A549 (cell line): ENCODE data around the gene CD164L2. TPM values are rescaled to one million over a fixed set of nuclear protein-coding genes. Genes with fewer than 3 reads are reported as not detected.
"Not testable (repeated sequence)": the region's sequence is repeated elsewhere in the genome, so short reads cannot be mapped to it uniquely, and the experiment has no call there.

Experiments
- ATAC-seq, 2 experiments: fragments of 200-7000 bp in 1 of 2; fragments of >200 bp in 1 of 2; cut with Nextera tagmentation in 1 of 2; cut with Tn5 transposase in 1 of 2; 3 replicates each; pipeline versions ENCODE4 v1.8.0 to v1.9.1; 2018 to 2020; ENCODE audit warnings: mild to moderate bottlenecking in 1 of 2, moderate library complexity in 1 of 2
- CTCF ChIA-PET: fragments of 300-600 bp; sonication (Branson Sonifier 250); formaldehyde crosslinking; extraction: SDS; loops from one replicate; lab custom pipeline; 2021; ENCODE audit warnings: antibody characterized with exemption, inconsistent platforms; lab: Yijun Ruan, JAX
- POLR2A ChIA-PET: fragments of 350-600 bp; formaldehyde crosslinking; extraction: SDS; loops from one replicate; lab custom pipeline; 2021; ENCODE audit warnings: antibody characterized with exemption, inconsistent platforms; lab: Yijun Ruan, JAX
- DNase-seq, 2 experiments: peaks; one replicate each; pipeline versions ENCODE4 v3.0.0 to v3.0.0-alpha.2; 2011 to 2016; ENCODE audit warnings: low read depth in 1 of 2, low spot score in 1 of 2
- FAIRE-seq: peaks from 2 replicates; lab custom pipeline; 2011; peaks lifted over from hg19 to GRCh38; lab: Jason Lieb, UNC
- H3K27ac ChIP-seq, 2 experiments: fragments of >200 bp; sonication (Bioruptor Twin); formaldehyde crosslinking; 3 replicates each; pipeline ENCODE4 v1.5.1; 2016 to 2017
- H3K4me1 ChIP-seq: fragments of >200 bp; sonication (Bioruptor Twin); formaldehyde crosslinking; 3 replicates; pipeline ENCODE4 v1.6.1; 2016
- H3K4me2 ChIP-seq: fragments of >200 bp; sonication (Bioruptor Twin); formaldehyde crosslinking; 3 replicates; pipeline ENCODE4 v1.6.1; 2016
- H3K4me3 ChIP-seq: fragments of >200 bp; sonication (Bioruptor Twin); formaldehyde crosslinking; 3 replicates; pipeline ENCODE4 v1.5.1; 2016
- H3K9me3 ChIP-seq: fragments of >200 bp; sonication (Bioruptor Twin); formaldehyde crosslinking; 3 replicates; pipeline ENCODE4 v1.6.1; 2016
- BHLHE40 ChIP-seq: IDR thresholded peaks from 2 replicates; pipeline ENCODE4 v1.6.1; 2012; ENCODE audit warnings: low read depth, low read length, inconsistent platforms
- CBX2 ChIP-seq: fragments of 200-600 bp; sonication (generic); IDR thresholded peaks from 2 replicates; pipeline ENCODE4 v1.6.1; 2016; ENCODE audit warnings: low read depth, mild to moderate bottlenecking, borderline replicate concordance
- CBX8 ChIP-seq: fragments of 200-600 bp; sonication (generic); IDR thresholded peaks from 2 replicates; pipeline ENCODE4 v1.6.1; 2016
- E2F6 ChIP-seq: IDR thresholded peaks from 2 replicates; pipeline ENCODE4 v1.6.1; 2012; ENCODE audit warnings: low read depth, borderline replicate concordance
- EHF ChIP-seq: fragments of 250-450 bp; sonication (Bioruptor Pico); IDR thresholded peaks from 2 replicates; pipeline ENCODE4 v1.5.0; 2020; ENCODE audit warnings: mild to moderate bottlenecking
- EP300 ChIP-seq, 2 experiments: fragments of >200 bp; sonication (Bioruptor Twin); formaldehyde crosslinking; IDR thresholded peaks; 2 replicates in 1 of 2; 3 replicates in 1 of 2; pipeline ENCODE4 v1.6.1; 2016 to 2017
- FOSL2 ChIP-seq, 2 experiments: fragments of 450-650 bp in 1 of 2; fragments of >200 bp in 1 of 2; sonication (Bioruptor Twin) in 1 of 2; formaldehyde crosslinking; IDR thresholded peaks; 2 replicates each; pipeline versions ENCODE4 v1.5.0 to v1.6.1; 2016 to 2020; ENCODE audit warnings: mild to moderate bottlenecking in 1 of 2, moderate library complexity in 1 of 2
- HOXB13 ChIP-seq: fragments of 250-450 bp; sonication (Bioruptor Pico); IDR thresholded peaks from 2 replicates; pipeline ENCODE4 v1.5.0; 2020; ENCODE audit warnings: low read depth, mild to moderate bottlenecking, moderate library complexity
- JUNB ChIP-seq: fragments of >200 bp; sonication (Bioruptor Twin); formaldehyde crosslinking; IDR thresholded peaks from 2 replicates; pipeline ENCODE4 v1.6.1; 2016
- MAFK ChIP-seq: fragments of 450-650 bp; IDR thresholded peaks from 2 replicates; pipeline ENCODE4 v1.6.1; 2014; ENCODE audit not compliant: partially characterized antibody
- MAZ ChIP-seq: fragments of 150-350 bp; IDR thresholded peaks from 2 replicates; pipeline ENCODE4 v1.6.1; 2014; ENCODE audit warnings: antibody characterized with exemption, low read depth, low read length, borderline replicate concordance
- NPAS2 ChIP-seq: fragments of 250-450 bp; sonication (Bioruptor Pico); IDR thresholded peaks from 2 replicates; pipeline ENCODE4 v1.8.0; 2022; ENCODE audit warnings: mild to moderate bottlenecking, moderate library complexity, borderline replicate concordance
- NR3C1 ChIP-seq: fragments of >200 bp; sonication (Bioruptor Twin); formaldehyde crosslinking; IDR thresholded peaks from 3 replicates; pipeline ENCODE4 v1.6.1; 2017
- POLR2A ChIP-seq: IDR thresholded peaks from 2 replicates; pipeline ENCODE4 v1.6.1; 2012; ENCODE audit warnings: mild to moderate bottlenecking, low read length
- RAD21 ChIP-seq, 2 experiments: fragments of >200 bp in 1 of 2; sonication (Bioruptor Twin) in 1 of 2; formaldehyde crosslinking in 1 of 2; IDR thresholded peaks in 1 of 2; conservative IDR thresholded peaks in 1 of 2; 2 replicates in 1 of 2; 3 replicates in 1 of 2; pipeline ENCODE4 v1.6.1; 2012 to 2018; ENCODE audit warnings: inconsistent platforms in 1 of 2
- REST ChIP-seq: fragments of 200-600 bp; sonication (generic); IDR thresholded peaks from 2 replicates; pipeline ENCODE4 v1.6.1; 2016; ENCODE audit warnings: antibody characterized with exemption, mild to moderate bottlenecking, moderate library complexity
- SREBF2 ChIP-seq: fragments of 450-650 bp; IDR thresholded peaks from 2 replicates; pipeline ENCODE4 v1.6.1; 2014; ENCODE audit warnings: mild to moderate bottlenecking, moderate library complexity
- ZFP36 ChIP-seq: fragments of 450-650 bp; IDR thresholded peaks from 2 replicates; pipeline ENCODE4 v1.6.1; 2014; ENCODE audit warnings: borderline replicate concordance; ENCODE audit not compliant: partially characterized antibody
- ZNF302 ChIP-seq: fragments of 250-450 bp; sonication (Bioruptor Pico); IDR thresholded peaks from 2 replicates; pipeline ENCODE4 v1.9.0; 2021; ENCODE audit warnings: inconsistent platforms, mild to moderate bottlenecking, moderate library complexity
- WGBS: methylation state at CpG from one replicate; pipeline ENCODE4 v1.1.6; 2017; ENCODE audit errors: missing lambda C conversion rate; 5-methylcytosine and 5-hydroxymethylcytosine counted together
- polyA plus RNA-seq, 4 experiments: library from polyadenylated mRNA; depleted of rRNA in 3 of 4; stranded (reverse); fragments of >200 nt; fragmentation: RNase III in 1 of 4; extraction: RNeasy Plus Mini Kit Qiagen cat#74134 plus additional on column Dnase treatment in 1 of 4; gene quantifications; 2 replicates in 3 of 4; 3 replicates in 1 of 4; pipeline ENCODE4 v1.2.3, GENCODE V29; 2011 to 2017
- TF ChIP-seq, protein P1 (sequence below): fragments of >200 bp; sonication (Bioruptor Twin); formaldehyde crosslinking; IDR thresholded peaks from 2 replicates; pipeline ENCODE4 v1.6.1; 2016
- TF ChIP-seq, protein P2 (sequence below): fragments of 150-350 bp; IDR thresholded peaks from 2 replicates; pipeline ENCODE4 v1.6.1; 2014; ENCODE audit warnings: low read depth, mild to moderate bottlenecking, low read length

Gene CD164L2
- polyA plus RNA-seq, 2 of the 4 experiments (the other 2 are of a cell fraction), result not detected

DNA sequence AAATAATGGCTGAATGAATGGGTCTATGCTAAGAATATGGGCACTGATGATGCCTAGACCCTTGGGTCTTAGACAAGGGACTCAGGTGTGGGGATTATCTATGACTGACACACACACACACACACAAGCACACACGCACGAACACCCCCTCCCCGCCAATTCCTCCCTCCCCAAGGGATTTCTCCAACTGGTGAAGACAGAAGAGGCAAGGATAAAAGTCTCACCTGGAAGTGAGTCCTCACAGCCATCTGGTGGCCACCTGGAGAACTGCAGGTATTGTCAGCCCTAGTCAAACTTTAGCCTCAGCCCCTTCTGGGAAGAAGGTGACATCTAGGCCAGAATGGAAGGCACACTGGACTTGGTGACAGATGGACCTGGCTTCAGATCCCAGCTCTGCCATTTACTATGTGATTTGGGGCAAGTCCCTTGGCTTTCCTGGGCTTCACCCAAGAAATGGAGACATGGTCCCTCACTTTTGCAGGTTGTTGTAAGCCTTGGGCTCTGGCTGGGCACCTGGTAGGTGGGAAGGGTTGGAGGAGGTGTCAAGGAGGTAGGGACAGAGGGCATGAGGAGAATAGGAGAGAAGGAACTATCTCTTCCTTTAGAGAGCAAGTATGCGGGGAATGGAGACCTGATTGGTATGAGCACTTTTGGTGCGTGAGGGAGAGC, 5.3 kb upstream of the CD164L2 start (continued):
- TF ChIP-seq REST, result no peak
- TF ChIP-seq EHF, result no peak
- no peak for TF ChIP-seq E2F6
- TF ChIP-seq ZNF302, result no peak

DNA sequence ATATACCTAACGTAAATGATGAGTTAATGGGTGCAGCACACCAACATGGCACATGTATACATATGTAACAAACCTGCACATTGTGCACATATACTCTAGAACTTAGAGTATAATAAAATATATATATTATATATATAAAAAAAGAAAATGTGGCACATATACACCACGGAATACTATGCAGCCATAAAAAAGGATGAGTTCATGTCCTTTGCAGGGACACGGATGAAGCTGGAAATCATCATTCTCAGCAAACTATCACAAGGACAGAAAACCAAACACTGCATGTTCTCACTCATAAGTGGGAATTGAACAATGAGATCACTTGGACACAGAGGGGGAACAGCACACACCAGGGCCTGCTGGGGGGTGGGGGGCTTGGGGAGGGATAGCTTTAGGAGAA, 1.7 kb upstream of the CD164L2 start:
- 68% methylated on average over 3 of the region's 3 CpGs for WGBS
- POLR2A ChIA-PET, H3K4me1 ChIP-seq, H3K4me3 ChIP-seq, FAIRE-seq, ATAC-seq, H3K27ac ChIP-seq, H3K9me3 ChIP-seq, DNase-seq, H3K4me2 ChIP-seq: not testable (repeated sequence)
- CTCF ChIA-PET, result interaction anchor here (1.7 to 12.0 kb wide), 3 partner anchors 28 to 346 kb away, joined by 3 to 215 read pairs (median 64); no protein-coding TSS in a partner anchor

DNA sequence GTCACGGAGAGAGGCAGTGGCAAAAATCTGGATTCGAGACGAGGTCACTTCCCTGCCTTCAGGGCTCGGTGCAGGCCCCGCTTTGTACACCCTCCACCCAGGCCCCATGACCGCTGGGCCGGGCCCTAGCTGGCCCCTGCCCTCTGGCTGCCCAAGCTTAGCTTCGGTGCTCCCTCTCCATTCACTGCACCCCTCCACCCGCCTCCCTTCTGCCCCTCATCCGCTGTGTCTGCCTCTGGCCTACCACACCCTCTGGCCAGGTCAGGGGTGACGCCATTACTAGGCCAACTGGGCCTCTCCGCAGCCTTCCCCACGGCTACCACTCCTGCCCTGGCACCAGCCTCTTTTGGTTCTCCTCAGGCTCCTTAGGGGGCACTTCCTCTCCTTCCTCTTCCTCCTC, 528 bp upstream of the CD164L2 start:
- DNase-seq, result no peak
- CTCF ChIA-PET, result interaction anchor here (1.2 to 12.0 kb wide), 4 partner anchors 8 to 345 kb away, joined by 3 to 215 read pairs (median 34); no protein-coding TSS in a partner anchor
- 79% methylated on average over 12 of the region's 13 CpGs for WGBS
- ATAC-seq, result no peak
- no peak overlapping the region for H3K27ac ChIP-seq
- no peak overlapping the region for H3K4me2 ChIP-seq
- no peaks in the 10 kb centered on the region for H3K4me1 ChIP-seq
- H3K9me3 ChIP-seq, result no peaks in the 10 kb centered on the region
- POLR2A ChIA-PET, result no interaction called here
- TF ChIP-seq EHF (no peak), MAZ (no peak), FOSL2 (IDR thresholded peaks at IDR 0.05) (no peak), FOSL2 (CRISPR knock-in tag; IDR thresholded peaks at IDR 0.05) (no peak), BHLHE40 (no peak), NPAS2 (no peak), ZFP36 (no peak), EP300 (IDR thresholded peaks at IDR 0.05) (no peak), NR3C1 (no peak), SREBF2 (no peak), JUNB (no peak), HOXB13 (CRISPR knock-in tag) (no peak), RAD21 (conservative IDR thresholded peaks at IDR 0.05 in 1 of 2, IDR thresholded peaks at IDR 0.05 in 1 of 2) (no peak), CBX2 (no peak), CBX8 (no peak), POLR2A (no peak), MAFK (no peak)
- TF ChIP-seq, protein P1, sequence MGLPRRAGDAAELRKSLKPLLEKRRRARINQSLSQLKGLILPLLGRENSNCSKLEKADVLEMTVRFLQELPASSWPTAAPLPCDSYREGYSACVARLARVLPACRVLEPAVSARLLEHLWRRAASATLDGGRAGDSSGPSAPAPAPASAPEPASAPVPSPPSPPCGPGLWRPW, result no peak
- TF ChIP-seq, protein P2, sequence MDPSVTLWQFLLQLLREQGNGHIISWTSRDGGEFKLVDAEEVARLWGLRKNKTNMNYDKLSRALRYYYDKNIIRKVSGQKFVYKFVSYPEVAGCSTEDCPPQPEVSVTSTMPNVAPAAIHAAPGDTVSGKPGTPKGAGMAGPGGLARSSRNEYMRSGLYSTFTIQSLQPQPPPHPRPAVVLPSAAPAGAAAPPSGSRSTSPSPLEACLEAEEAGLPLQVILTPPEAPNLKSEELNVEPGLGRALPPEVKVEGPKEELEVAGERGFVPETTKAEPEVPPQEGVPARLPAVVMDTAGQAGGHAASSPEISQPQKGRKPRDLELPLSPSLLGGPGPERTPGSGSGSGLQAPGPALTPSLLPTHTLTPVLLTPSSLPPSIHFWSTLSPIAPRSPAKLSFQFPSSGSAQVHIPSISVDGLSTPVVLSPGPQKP, result no peak
- FAIRE-seq, result no peak
- H3K4me3 ChIP-seq, result no peak overlapping the region
